ENCODE results near the gene MTERF4. TPM values are rescaled to one million over a fixed set of nuclear protein-coding genes. Genes with fewer than 3 reads are reported as not detected.

MTERF4 gene
- total and polyA plus RNA-seq, 7 donors, result 27.3 to 48.0 (median 32.8) TPM

DNA sequence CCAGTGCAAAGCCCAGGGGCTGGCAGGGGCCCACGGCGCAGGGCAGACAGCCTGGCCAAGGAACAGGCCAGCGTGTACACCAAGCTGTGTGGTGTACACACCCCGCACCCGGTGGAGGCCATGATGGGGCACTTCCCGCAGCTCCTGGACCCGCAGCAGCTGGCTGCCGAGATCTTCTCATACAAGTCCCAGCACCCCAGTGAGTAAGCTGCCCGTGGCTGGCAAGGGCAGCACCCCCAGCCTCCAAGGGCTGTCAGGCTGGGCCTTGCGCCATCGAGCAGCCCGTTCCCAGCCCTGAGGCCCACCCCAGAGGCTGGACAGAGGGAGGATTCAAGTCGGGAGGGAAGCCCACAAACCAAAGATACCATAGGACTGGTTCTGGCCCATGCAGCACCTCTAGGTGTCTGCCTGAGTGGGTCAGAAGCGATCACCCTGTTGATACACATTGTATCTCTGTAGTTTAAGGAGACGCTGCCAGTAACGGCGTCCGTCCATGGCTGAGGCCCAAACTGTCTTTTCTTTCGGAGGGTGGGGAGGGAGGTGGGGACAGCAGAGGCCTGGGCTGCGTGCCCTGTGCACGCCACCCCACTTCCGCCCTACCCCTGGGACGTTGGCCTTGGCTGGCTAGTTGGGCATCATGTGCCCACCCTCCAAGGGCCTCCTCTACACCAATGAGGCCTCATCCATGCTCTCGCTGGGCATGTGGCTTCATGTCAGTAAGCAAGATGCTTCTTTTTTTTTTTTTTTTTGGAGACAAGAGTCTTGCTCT is 16.8 kb upstream of the MTERF4 start:
- no peak for DNase-seq
- intact Hi-C loops (cut with DNase I), result no loop called here
- 86 to 90% (median 89%) methylated on average over 24 of the region's 24 CpGs for WGBS, 3 donors
- H3K36me3 ChIP-seq (ENCODE audit: insufficient read depth in 1 of 2, low read depth in 1 of 2), result no peaks in the 10 kb centered on the region
- H3K27ac ChIP-seq, result no peak overlapping the region
- H3K27me3 ChIP-seq (ENCODE audit: insufficient read depth in 3 of 3, low read length in 2 of 3), result no peaks in the 10 kb centered on the region
- no peaks in the 10 kb centered on the region for H3K4me1 ChIP-seq
- no peaks in the 10 kb centered on the region for H3K9me3 ChIP-seq
- TF ChIP-seq, protein P1, sequence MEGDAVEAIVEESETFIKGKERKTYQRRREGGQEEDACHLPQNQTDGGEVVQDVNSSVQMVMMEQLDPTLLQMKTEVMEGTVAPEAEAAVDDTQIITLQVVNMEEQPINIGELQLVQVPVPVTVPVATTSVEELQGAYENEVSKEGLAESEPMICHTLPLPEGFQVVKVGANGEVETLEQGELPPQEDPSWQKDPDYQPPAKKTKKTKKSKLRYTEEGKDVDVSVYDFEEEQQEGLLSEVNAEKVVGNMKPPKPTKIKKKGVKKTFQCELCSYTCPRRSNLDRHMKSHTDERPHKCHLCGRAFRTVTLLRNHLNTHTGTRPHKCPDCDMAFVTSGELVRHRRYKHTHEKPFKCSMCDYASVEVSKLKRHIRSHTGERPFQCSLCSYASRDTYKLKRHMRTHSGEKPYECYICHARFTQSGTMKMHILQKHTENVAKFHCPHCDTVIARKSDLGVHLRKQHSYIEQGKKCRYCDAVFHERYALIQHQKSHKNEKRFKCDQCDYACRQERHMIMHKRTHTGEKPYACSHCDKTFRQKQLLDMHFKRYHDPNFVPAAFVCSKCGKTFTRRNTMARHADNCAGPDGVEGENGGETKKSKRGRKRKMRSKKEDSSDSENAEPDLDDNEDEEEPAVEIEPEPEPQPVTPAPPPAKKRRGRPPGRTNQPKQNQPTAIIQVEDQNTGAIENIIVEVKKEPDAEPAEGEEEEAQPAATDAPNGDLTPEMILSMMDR (IDR thresholded peaks at IDR 0.05), result no peak
- H3K4me3 ChIP-seq, result no peak overlapping the region
- ATAC-seq, result no peak

DNA sequence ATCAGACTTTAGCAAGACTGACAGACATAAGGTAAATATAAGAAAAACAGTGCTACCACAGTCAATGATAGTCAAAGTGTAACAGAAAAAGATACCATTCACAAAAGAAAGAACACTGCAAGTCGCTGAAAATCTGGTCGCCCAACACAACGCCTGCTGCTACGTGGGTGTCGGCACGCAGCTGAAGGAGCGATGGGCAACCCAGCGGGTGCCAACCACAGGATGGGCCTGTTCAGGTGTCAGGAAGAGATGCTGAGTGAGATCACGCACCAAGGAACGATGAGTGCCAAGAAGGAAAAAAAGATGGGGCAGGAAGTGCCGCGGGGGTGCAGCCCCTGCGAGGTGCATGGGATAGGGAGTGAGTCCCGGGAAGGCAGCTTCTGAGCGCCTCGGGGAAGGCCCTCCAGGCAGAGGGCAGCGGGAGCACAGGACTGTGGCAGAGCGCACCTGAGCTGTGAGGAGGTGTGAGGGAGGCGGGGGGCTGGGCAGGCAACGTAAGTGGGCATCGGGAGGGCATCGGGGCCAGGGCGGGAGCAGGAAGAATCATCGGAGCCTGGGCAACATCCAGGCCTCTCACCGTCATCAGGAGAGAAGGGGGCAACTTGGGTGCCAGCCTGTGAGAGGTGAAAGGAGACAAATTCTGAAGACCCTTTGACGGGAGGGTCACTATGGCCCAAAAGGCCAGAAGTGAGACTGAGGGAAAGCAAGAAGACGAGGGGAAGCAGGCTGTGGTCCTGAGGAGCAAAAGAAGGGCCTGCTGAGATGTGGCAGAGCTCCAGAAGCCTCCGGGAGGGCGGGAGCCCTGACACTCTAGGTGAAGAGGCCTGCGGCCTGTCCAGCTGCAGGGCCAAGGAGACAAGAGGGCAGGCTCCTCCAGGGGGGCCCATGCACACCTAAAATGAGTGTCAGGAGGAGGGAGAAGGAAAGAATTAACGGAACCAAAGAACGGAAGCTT is 14.8 kb upstream of the MTERF4 start:
- 92 to 95% (median 94%) methylated on average over 32 of the region's 32 CpGs for whole genome bisulfite sequencing, 3 donors
- H3K27me3 ChIP-seq (ENCODE audit: insufficient read depth in 3 of 3, low read length in 2 of 3), result no peaks in the 10 kb centered on the region
- H3K4me1 ChIP-seq, result no peaks in the 10 kb centered on the region
- TF ChIP-seq, protein P1 (IDR thresholded peaks at IDR 0.05), result no peak
- H3K27ac ChIP-seq, result no peak overlapping the region
- H3K36me3 ChIP-seq (ENCODE audit: insufficient read depth in 1 of 2, low read depth in 1 of 2), result no peaks in the 10 kb centered on the region
- DNase-seq, result no peak
- intact Hi-C loops (cut with DNase I), result no loop called here
- no peaks in the 10 kb centered on the region for H3K9me3 ChIP-seq
- no peak for ATAC-seq
- H3K4me3 ChIP-seq, result no peak overlapping the region

DNA sequence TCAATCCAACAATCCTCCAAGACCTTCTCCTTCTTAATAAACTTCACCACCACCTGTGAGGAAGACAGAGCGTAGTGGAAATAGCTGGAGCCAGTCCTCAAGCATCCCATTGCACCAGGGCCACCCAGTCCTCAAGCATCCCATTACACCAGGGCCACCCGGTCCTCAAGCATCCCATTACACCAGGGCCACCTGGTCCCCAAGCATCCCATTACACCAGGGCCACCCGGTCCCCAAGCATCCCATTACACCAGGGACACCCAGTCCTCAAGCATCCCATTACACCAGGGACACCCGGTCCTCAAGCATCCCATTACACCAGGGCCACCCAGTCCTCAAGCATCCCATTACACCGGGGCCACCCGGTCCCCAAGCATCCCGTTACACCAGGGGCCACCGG is 13.3 kb upstream of the MTERF4 start:
- 72 to 96% (median 88%) methylated on average over 8 of the region's 8 CpGs for WGBS, 3 donors
- no peak for DNase-seq
- H3K4me3 ChIP-seq, result no peak overlapping the region
- H3K9me3 ChIP-seq, result no peaks in the 10 kb centered on the region
- H3K27ac ChIP-seq, result no peak overlapping the region
- H3K4me1 ChIP-seq, result no peaks in the 10 kb centered on the region
- H3K36me3 ChIP-seq (ENCODE audit: insufficient read depth in 1 of 2, low read depth in 1 of 2), result no peaks in the 10 kb centered on the region
- ATAC-seq, result no peak
- intact Hi-C loops (cut with DNase I), result no loop called here
- H3K27me3 ChIP-seq (ENCODE audit: insufficient read depth in 3 of 3, low read length in 2 of 3), result no peaks in the 10 kb centered on the region
- TF ChIP-seq, protein P1 (IDR thresholded peaks at IDR 0.05), result no peak

DNA sequence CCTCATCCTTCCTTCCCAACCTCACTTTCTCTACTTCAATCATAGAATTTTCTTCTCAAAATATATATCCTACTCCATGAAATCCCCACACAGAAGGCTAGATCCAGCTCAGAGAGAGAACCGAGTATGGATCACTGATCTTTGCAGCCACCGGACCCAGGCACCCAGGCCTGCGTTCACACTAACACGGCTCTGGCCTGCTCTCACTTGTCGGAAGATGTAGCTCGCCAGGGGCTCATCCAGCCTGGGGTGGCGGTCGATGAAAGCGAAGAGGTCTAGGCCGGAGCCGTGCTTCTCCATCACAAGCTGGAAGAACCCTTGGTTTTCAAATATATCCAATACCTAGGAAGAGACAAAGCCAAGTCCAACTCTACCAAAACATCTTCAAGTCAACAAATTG is 12.7 kb upstream of the MTERF4 start:
- intact Hi-C loops (cut with DNase I), result no loop called here
- Histone ChIP-seq H3K4me3 (no peak overlapping the region), H3K4me1 (no peaks in the 10 kb centered on the region), H3K9me3 (no peaks in the 10 kb centered on the region), H3K36me3 (ENCODE audit: insufficient read depth in 1 of 2, low read depth in 1 of 2) (no peaks in the 10 kb centered on the region), H3K27ac (no peak overlapping the region), H3K27me3 (ENCODE audit: insufficient read depth in 3 of 3, low read length in 2 of 3) (no peaks in the 10 kb centered on the region)
- DNase-seq, result no peak
- 90 to 97% (median 97%) methylated on average over 11 of the region's 11 CpGs for WGBS, 3 donors
- TF ChIP-seq, protein P1 (IDR thresholded peaks at IDR 0.05), result no peak
- ATAC-seq, result no peak
